Natural killer cell (primary cell): ENCODE measurements around the gene ABCB9. TPM values are rescaled to one million over a fixed set of nuclear protein-coding genes. Genes with fewer than 3 reads are reported as not detected.

Experiments
- ATAC-seq, 3 donors: fragments of 150-1000 bp in 2 of 3; fragments of 200-7000 bp in 1 of 3; cut with Tn5 transposase; 1 replicate in 1 of 3; 2 replicates in 2 of 3; pipeline ENCODE4 v1.10.0; 2021; ENCODE audit warnings: mild to moderate bottlenecking in 2 of 3, moderate library complexity in 2 of 3
- DNase-seq, 2 donors: peaks; one replicate each; pipeline versions ENCODE4 v3.0.0 to v3.0.0-alpha.2; 2013 to 2021; ENCODE audit warnings: mixed read lengths in 1 of 2
- H3K27ac ChIP-seq: one replicate; pipeline ENCODE4 v1.5.1; 2013; ENCODE audit warnings: mild to moderate bottlenecking, low read length
- H3K27me3 ChIP-seq: one replicate; pipeline ENCODE4 v1.6.1; 2013; ENCODE audit warnings: low read length; ENCODE audit not compliant: control insufficient read depth, insufficient read depth
- H3K36me3 ChIP-seq: one replicate; pipeline ENCODE4 v1.6.1; 2013; ENCODE audit warnings: low read length; ENCODE audit not compliant: control insufficient read depth, insufficient read depth
- H3K4me1 ChIP-seq: one replicate; pipeline ENCODE4 v1.6.1; 2013; ENCODE audit warnings: low read length; ENCODE audit not compliant: control insufficient read depth, insufficient read depth
- H3K4me3 ChIP-seq: one replicate; pipeline ENCODE4 v1.5.1; 2013; ENCODE audit warnings: low read length
- H3K9me3 ChIP-seq: one replicate; pipeline ENCODE4 v1.6.1; 2013; ENCODE audit warnings: low read length; ENCODE audit not compliant: control insufficient read depth, insufficient read depth
- H3K27ac Mint-ChIP-seq, 2 donors: one replicate each; pipeline ENCODE4 v1.8.0; 2022; ENCODE audit warnings: mild to moderate bottlenecking in 2 of 2, mixed read lengths in 2 of 2, moderate library complexity in 1 of 2
- H3K27me3 Mint-ChIP-seq, 2 donors: one replicate each; pipeline ENCODE4 v1.8.0; 2022; ENCODE audit warnings: low read depth in 2 of 2, mixed read lengths in 2 of 2
- H3K36me3 Mint-ChIP-seq: one replicate; pipeline ENCODE4 v1.8.0; 2022; ENCODE audit warnings: mixed read lengths
- H3K4me1 Mint-ChIP-seq, 2 donors: one replicate each; pipeline ENCODE4 v1.8.0; 2022; ENCODE audit warnings: mixed read lengths in 2 of 2
- H3K4me3 Mint-ChIP-seq: one replicate; pipeline ENCODE4 v1.8.0; 2022; ENCODE audit warnings: mild to moderate bottlenecking, moderate library complexity, mixed read lengths
- H3K9me3 Mint-ChIP-seq, 2 donors: one replicate each; pipeline ENCODE4 v1.8.0; 2022; ENCODE audit warnings: mixed read lengths in 2 of 2
- CTCF ChIP-seq: fragments of 200-600 bp; IDR thresholded peaks from one replicate; pipeline ENCODE4 v1.8.0; 2022; ENCODE audit warnings: antibody characterized with exemption
- WGBS: methylation state at CpG from one replicate; pipeline ENCODE4 v1.1.7; 2013; ENCODE audit warnings: missing lambda C conversion rate; ENCODE audit not compliant: insufficient coverage; 5-methylcytosine and 5-hydroxymethylcytosine counted together
- intact Hi-C: fragments of 100-400 bp; cut with micrococcal nuclease; formaldehyde crosslinking; loops from one replicate; pipeline ENCODE4 v1.14.2; 2022
- total RNA-seq, 4 donors: library from RNA; stranded (reverse); fragments of 120-200 nt in 1 of 4; gene quantifications; one replicate each; pipeline versions ENCODE4 v1.2.3 to v1.2.4, GENCODE V29; 2013 to 2022

ABCB9 gene
- total RNA-seq, 3 donors from 2014 or later (not counting 1 experiment from before 2014, with no cell fraction given), result 2.4 to 4.0 (median 3.3) TPM

- Histone ChIP-seq H3K9me3 (no peaks in the 10 kb centered on the region), H3K36me3 (peaks cover 33% of the 10 kb centered on the region), H3K4me3 (no peak overlapping the region), H3K27ac (no peak overlapping the region), H3K27me3 (no peaks in the 10 kb centered on the region), H3K4me1 (no peaks in the 10 kb centered on the region)
- intact Hi-C loops, result no loop called here
- Mint-ChIP-seq H3K9me3 (no peaks in the 10 kb centered on the region), H3K4me3 (no peak overlapping the region), H3K27me3 (no peaks in the 10 kb centered on the region), H3K36me3 (no peaks in the 10 kb centered on the region), H3K27ac (no peak overlapping the region), H3K4me1 (no peaks in the 10 kb centered on the region)
- 92% methylated on average over 13 of the region's 13 CpGs for WGBS
- no peak for TF ChIP-seq CTCF
- DNase-seq, result no peak
- ATAC-seq, result no peak
Measured at GRCh38 chr12:122990561-122990960, 24.3 kb upstream of the ABCB9 start.

- Histone ChIP-seq H3K4me1 (peaks cover 4% of the 10 kb centered on the region), H3K4me3 (no peak overlapping the region), H3K27ac (no peak overlapping the region), H3K36me3 (peaks cover 33% of the 10 kb centered on the region), H3K9me3 (no peaks in the 10 kb centered on the region), H3K27me3 (no peaks in the 10 kb centered on the region)
- no peak for TF ChIP-seq CTCF
- ATAC-seq, result no peak
- Mint-ChIP-seq H3K36me3 (no peaks in the 10 kb centered on the region), H3K9me3 (no peaks in the 10 kb centered on the region), H3K27me3 (no peaks in the 10 kb centered on the region), H3K4me1 (peaks cover 2 to 4% of the 10 kb centered on the region in 2 donors), H3K27ac (no peak overlapping the region), H3K4me3 (no peak overlapping the region)
- 93% methylated on average over 22 of the region's 22 CpGs for WGBS
- no peak for DNase-seq
- intact Hi-C loops, result no loop called here
Measured at GRCh38 chr12:122989874-122990419, 23.7 kb upstream of the ABCB9 start.

GRCh38 chr12:122989225-122989839, 23.1 kb upstream of the ABCB9 start:
- no peak for DNase-seq
- H3K27ac ChIP-seq, result no peak overlapping the region
- Mint-ChIP-seq H3K4me3 (no peak overlapping the region), H3K27ac (no peak overlapping the region), H3K36me3 (no peaks in the 10 kb centered on the region), H3K9me3 (no peaks in the 10 kb centered on the region), H3K4me1 (peaks cover 8 to 10% of the 10 kb centered on the region in 2 donors), H3K27me3 (no peaks in the 10 kb centered on the region)
- no peaks in the 10 kb centered on the region for H3K9me3 ChIP-seq
- no peak for ATAC-seq
- H3K4me3 ChIP-seq, result no peak overlapping the region
- H3K4me1 ChIP-seq, result peaks cover 10% of the 10 kb centered on the region
- TF ChIP-seq CTCF, result no peak
- H3K36me3 ChIP-seq, result peaks cover 32% of the 10 kb centered on the region
- H3K27me3 ChIP-seq, result no peaks in the 10 kb centered on the region
- intact Hi-C loops, result no loop called here
- 97% methylated on average over 10 of the region's 10 CpGs for WGBS
